ENCODE data around the gene RRAGC.
"Not testable (repeated sequence)": the region's sequence is repeated elsewhere in the genome, so short reads cannot be mapped to it uniquely, and the experiment has no call there.

RRAGC gene

GRCh38 chr1:38839363-38839762 is 20.2 kb downstream of the RRAGC start:
- no peak for DNase-seq (ENCODE audit: low read depth)
- TF ChIP-seq, protein P1, sequence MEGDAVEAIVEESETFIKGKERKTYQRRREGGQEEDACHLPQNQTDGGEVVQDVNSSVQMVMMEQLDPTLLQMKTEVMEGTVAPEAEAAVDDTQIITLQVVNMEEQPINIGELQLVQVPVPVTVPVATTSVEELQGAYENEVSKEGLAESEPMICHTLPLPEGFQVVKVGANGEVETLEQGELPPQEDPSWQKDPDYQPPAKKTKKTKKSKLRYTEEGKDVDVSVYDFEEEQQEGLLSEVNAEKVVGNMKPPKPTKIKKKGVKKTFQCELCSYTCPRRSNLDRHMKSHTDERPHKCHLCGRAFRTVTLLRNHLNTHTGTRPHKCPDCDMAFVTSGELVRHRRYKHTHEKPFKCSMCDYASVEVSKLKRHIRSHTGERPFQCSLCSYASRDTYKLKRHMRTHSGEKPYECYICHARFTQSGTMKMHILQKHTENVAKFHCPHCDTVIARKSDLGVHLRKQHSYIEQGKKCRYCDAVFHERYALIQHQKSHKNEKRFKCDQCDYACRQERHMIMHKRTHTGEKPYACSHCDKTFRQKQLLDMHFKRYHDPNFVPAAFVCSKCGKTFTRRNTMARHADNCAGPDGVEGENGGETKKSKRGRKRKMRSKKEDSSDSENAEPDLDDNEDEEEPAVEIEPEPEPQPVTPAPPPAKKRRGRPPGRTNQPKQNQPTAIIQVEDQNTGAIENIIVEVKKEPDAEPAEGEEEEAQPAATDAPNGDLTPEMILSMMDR (IDR thresholded peaks at IDR 0.05; ENCODE audit: control insufficient read depth, extremely low read depth, insufficient read depth), result no peak
- no peak overlapping the region for H3K4me3 ChIP-seq (ENCODE audit: low read depth, low read length)

GRCh38 chr1:38836316-38836715 is 23.3 kb downstream of the RRAGC start:
- not testable (repeated sequence) for H3K4me3 ChIP-seq (ENCODE audit: low read depth, low read length); DNase-seq (ENCODE audit: low read depth)

DNA sequence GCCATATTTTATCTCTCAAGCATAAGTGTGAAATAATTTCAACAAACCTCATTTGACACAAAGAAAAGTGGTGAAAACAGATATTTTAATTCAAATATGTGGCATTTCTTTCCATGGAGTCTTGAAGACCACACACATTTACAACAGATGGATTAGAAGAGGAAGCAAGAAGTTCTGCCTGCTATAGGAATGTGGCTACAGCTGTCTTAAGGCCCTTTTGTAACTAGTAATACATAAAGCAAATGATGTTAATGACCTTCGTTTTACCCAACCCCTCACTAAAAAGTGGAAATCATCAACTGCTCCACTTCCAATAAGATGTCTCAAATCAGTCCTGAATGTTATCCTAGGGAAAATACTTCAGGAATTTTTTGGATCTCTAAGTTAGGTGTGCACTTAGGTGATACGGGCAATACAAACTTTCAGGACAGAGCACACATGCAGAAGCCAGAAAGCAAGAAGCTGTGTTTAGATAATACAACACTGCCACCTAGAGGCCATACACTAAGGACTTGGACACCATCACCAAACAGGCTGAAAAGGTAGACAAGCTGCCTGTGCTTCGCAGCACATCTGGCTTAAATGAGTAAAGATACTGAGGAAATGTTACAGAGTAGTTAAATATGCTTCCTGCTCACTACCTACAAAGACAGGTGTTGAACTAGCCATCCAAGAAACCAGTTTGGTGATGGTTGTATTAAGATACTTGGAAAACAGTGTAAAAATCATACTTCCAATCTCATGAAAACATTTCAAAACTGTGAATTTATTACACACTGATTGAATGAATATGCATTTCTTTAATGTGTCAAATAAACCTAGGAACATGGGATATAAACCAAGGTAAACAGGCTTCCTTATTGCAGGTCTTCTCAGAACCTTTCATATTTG is 24.4 kb downstream of the RRAGC start:
- TF ChIP-seq, protein P1 (IDR thresholded peaks at IDR 0.05; ENCODE audit: control insufficient read depth, extremely low read depth, insufficient read depth), result peak; percentile 93
- DNase-seq (ENCODE audit: low read depth), result peak; percentile 80
- H3K4me3 ChIP-seq (ENCODE audit: low read depth, low read length), result no peak overlapping the region

GRCh38 chr1:38834221-38834782 is 25.3 kb downstream of the RRAGC start:
- TF ChIP-seq, protein P1 (IDR thresholded peaks at IDR 0.05; ENCODE audit: control insufficient read depth, extremely low read depth, insufficient read depth), result no peak
- H3K4me3 ChIP-seq (ENCODE audit: low read depth, low read length), result no peak overlapping the region
- no peak for DNase-seq (ENCODE audit: low read depth)

DNA sequence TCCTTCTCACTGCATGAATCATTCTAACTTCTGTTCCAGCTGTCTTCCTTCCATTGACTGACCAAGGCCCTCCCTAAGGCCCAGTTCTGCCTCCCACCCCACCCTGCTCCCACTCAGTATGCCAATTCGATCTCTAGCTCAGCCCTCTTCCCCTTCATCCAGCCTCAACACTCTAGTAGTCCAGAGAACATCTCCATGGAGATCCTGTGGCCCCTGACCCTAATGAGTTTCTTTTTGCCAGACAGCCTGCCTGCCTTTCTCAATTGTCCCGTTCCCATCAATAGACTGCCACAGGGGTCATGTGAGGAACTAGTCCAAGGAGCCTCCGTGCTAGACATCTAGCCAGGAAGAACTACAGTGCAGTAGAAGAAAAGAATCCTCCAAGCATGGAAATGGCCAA is 26.4 kb downstream of the RRAGC start:
- TF ChIP-seq, protein P1 (IDR thresholded peaks at IDR 0.05; ENCODE audit: control insufficient read depth, extremely low read depth, insufficient read depth), result no peak
- no peak for DNase-seq (ENCODE audit: low read depth)
- H3K4me3 ChIP-seq (ENCODE audit: low read depth, low read length), result no peak overlapping the region

- no peak overlapping the region for H3K4me3 ChIP-seq (ENCODE audit: low read depth, low read length)
- DNase-seq (ENCODE audit: low read depth), result no peak
- TF ChIP-seq, protein P1 (IDR thresholded peaks at IDR 0.05; ENCODE audit: control insufficient read depth, extremely low read depth, insufficient read depth), result no peak
These were observed 27.2 kb downstream of the RRAGC start for GRCh38 chr1:38832370-38832734.

GRCh38 chr1:38831731-38832369 is 27.7 kb downstream of the RRAGC start:
- no peak overlapping the region for H3K4me3 ChIP-seq (ENCODE audit: low read depth, low read length)
- DNase-seq (ENCODE audit: low read depth), result no peak
- TF ChIP-seq, protein P1 (IDR thresholded peaks at IDR 0.05; ENCODE audit: control insufficient read depth, extremely low read depth, insufficient read depth), result no peak

All from LNCaP clone FGC (cell line).